ENCODE measurements around the gene XPNPEP2. TPM values are rescaled to one million over a fixed set of nuclear protein-coding genes. Genes with fewer than 3 reads are reported as not detected.

XPNPEP2 gene
- total and polyA plus RNA-seq, 2 experiments from 2014 or later = 0.65 to 0.74 TPM

DNA sequence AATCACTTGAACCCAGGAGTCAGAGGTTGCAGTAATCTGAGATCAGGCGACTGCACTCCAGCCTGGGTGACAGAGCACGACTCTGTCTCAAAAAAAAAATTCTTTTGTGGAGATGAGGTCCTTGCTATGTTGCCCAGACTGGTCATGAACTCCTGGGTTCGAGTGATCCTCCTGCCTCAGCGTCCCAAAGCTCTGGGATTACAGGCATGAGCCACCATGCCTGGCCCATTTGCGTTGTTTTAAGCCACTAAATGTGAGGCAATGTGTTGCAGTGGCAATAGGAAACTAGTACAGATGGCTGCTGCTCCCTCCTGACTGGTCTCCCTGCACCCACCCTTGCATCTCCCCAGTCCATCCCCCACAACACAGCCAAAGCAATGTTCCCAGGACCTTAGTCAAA lies 44.0 kb upstream of the XPNPEP2 start:
- Histone ChIP-seq H3K36me3 (ENCODE audit: low read depth) (no peaks in the 10 kb centered on the region), H3K4me1 (ENCODE audit: insufficient read depth) (no peaks in the 10 kb centered on the region), H3K9me2 (ENCODE audit: insufficient read depth) (no peaks in the 10 kb centered on the region), H3F3A (ENCODE audit: insufficient read depth) (no peaks in the 10 kb centered on the region), H2AFZ (no peak overlapping the region), H3K9me3 (ENCODE audit: low read depth) (no peaks in the 10 kb centered on the region), H3K79me2 (ENCODE audit: insufficient read depth) (no peaks in the 10 kb centered on the region), H3K4me2 (ENCODE audit: unreplicated experiment) (no peak overlapping the region), H3K4me3 (no peak overlapping the region), H3K27ac (no peak overlapping the region), H3K9ac (no peak overlapping the region), H4K20me1 (ENCODE audit: insufficient read depth) (no peaks in the 10 kb centered on the region), H3K27me3 (replicated peaks; ENCODE audit: insufficient read depth) (no peaks in the 10 kb centered on the region)
- in situ Hi-C loops (cut with MboI) = no loop called here
- 74 to 90% methylated on average over 5 of the region's 5 CpGs for WGBS, 2 experiments (ENCODE audit: low coverage in 1 of 2, low lambda C conversion rate in 2 of 2, missing lambda C conversion rate in 2 of 2)
- DNase-seq = no peak
- TF ChIP-seq EZH2phosphoT487 (IDR thresholded peaks at IDR 0.05; ENCODE audit: insufficient read depth, low read depth) = no peak
- no peak for TF ChIP-seq EZH2 (IDR thresholded peaks at IDR 0.05; ENCODE audit: insufficient read depth, poor library complexity, severe bottlenecking)

DNA sequence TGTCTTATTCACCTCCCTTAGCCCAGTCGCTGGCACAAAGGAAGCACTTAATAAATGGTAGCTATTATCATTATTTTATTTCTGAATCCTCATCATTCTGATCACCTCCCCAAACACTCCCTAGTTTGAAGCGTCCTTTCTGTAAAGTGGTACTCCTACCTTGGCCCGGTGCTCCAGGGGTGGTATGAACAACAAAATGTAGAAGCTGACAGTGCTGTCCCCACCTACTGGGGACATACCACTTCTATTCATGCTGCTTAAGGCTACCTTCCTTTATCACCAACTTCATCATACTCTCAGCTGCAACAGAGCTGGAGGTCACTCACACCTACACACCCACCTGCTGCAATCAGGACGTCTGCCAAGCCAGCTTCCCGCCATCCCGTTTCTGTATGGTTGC lies 43.2 kb upstream of the XPNPEP2 start:
- Histone ChIP-seq H3K4me2 (ENCODE audit: unreplicated experiment) (no peak overlapping the region), H3K9me3 (ENCODE audit: low read depth) (no peaks in the 10 kb centered on the region), H3K79me2 (ENCODE audit: insufficient read depth) (no peaks in the 10 kb centered on the region), H3K9me2 (ENCODE audit: insufficient read depth) (no peaks in the 10 kb centered on the region), H4K20me1 (ENCODE audit: insufficient read depth) (no peaks in the 10 kb centered on the region), H3K27ac (no peak overlapping the region), H2AFZ (no peak overlapping the region), H3F3A (ENCODE audit: insufficient read depth) (no peaks in the 10 kb centered on the region), H3K9ac (no peak overlapping the region), H3K4me3 (no peak overlapping the region), H3K36me3 (ENCODE audit: low read depth) (no peaks in the 10 kb centered on the region), H3K4me1 (ENCODE audit: insufficient read depth) (no peaks in the 10 kb centered on the region), H3K27me3 (replicated peaks; ENCODE audit: insufficient read depth) (no peaks in the 10 kb centered on the region)
- DNase-seq = no peak
- in situ Hi-C loops (cut with MboI) = no loop called here
- TF ChIP-seq EZH2phosphoT487 (IDR thresholded peaks at IDR 0.05; ENCODE audit: insufficient read depth, low read depth) = no peak
- TF ChIP-seq EZH2 (IDR thresholded peaks at IDR 0.05; ENCODE audit: insufficient read depth, poor library complexity, severe bottlenecking) = no peak
- 71 to 82% methylated on average over 4 to 6 of the region's 6 CpGs for WGBS, 2 experiments (ENCODE audit: low coverage in 1 of 2, low lambda C conversion rate in 2 of 2, missing lambda C conversion rate in 2 of 2)

DNA sequence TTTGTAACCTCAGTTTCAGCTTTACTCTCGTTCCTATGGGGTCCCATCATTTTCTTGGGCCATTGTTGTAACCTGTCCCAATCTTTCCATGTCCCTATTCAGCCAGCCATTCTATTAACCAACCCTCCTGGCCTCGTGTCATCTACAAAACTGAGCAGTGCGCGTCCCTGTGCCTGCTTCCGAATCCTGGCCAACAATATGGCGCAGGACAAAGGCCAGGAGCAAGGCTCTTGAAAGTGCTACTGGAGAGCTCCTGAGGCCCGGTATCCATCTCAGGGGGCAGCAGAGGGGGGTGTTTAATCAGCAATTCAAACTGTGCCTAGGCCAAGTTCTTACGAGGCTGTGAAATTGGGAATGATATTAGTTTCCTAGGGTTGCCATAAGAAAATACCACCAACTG lies 42.8 kb upstream of the XPNPEP2 start:
- H3K9me3 ChIP-seq (ENCODE audit: low read depth) = no peaks in the 10 kb centered on the region
- WGBS, 2 experiments (ENCODE audit: low coverage in 1 of 2, low lambda C conversion rate in 2 of 2, missing lambda C conversion rate in 2 of 2) = 85 to 92% methylated on average over 7 to 8 of the region's 8 CpGs

GRCh38 chrX:129696463-129697155 lies 42.2 kb upstream of the XPNPEP2 start:
- in situ Hi-C loops (cut with MboI) = no loop called here
- H3K27me3 ChIP-seq (replicated peaks; ENCODE audit: insufficient read depth) = no peaks in the 10 kb centered on the region
- H3K36me3 ChIP-seq (ENCODE audit: low read depth) = no peaks in the 10 kb centered on the region
- H3K4me3 ChIP-seq = no peak overlapping the region
- H3K9me3 ChIP-seq (ENCODE audit: low read depth) = no peaks in the 10 kb centered on the region
- no peak for TF ChIP-seq EZH2phosphoT487 (IDR thresholded peaks at IDR 0.05; ENCODE audit: insufficient read depth, low read depth)
- TF ChIP-seq EZH2 (IDR thresholded peaks at IDR 0.05; ENCODE audit: insufficient read depth, poor library complexity, severe bottlenecking) = no peak
- H4K20me1 ChIP-seq (ENCODE audit: insufficient read depth) = no peaks in the 10 kb centered on the region
- DNase-seq = no peak
- no peak overlapping the region for H3K4me2 ChIP-seq (ENCODE audit: unreplicated experiment)
- no peak overlapping the region for H3K27ac ChIP-seq
- H3K79me2 ChIP-seq (ENCODE audit: insufficient read depth) = no peaks in the 10 kb centered on the region
- no peak overlapping the region for H2AFZ ChIP-seq
- 64 to 68% methylated on average over 7 to 8 of the region's 8 CpGs for WGBS, 2 experiments (ENCODE audit: low coverage in 1 of 2, low lambda C conversion rate in 2 of 2, missing lambda C conversion rate in 2 of 2)
- no peaks in the 10 kb centered on the region for H3K9me2 ChIP-seq (ENCODE audit: insufficient read depth)
- H3K4me1 ChIP-seq (ENCODE audit: insufficient read depth) = no peaks in the 10 kb centered on the region
- no peak overlapping the region for H3K9ac ChIP-seq
- H3F3A ChIP-seq (ENCODE audit: insufficient read depth) = no peaks in the 10 kb centered on the region

More for the DNA sequence above, 42.8 kb upstream of the XPNPEP2 start:
- H2AFZ ChIP-seq = no peak overlapping the region
- no peaks in the 10 kb centered on the region for H3K4me1 ChIP-seq (ENCODE audit: insufficient read depth)
- no peaks in the 10 kb centered on the region for H3F3A ChIP-seq (ENCODE audit: insufficient read depth)
- DNase-seq = no peak
- no peaks in the 10 kb centered on the region for H3K27me3 ChIP-seq (replicated peaks; ENCODE audit: insufficient read depth)
- H3K27ac ChIP-seq = no peak overlapping the region
- no peaks in the 10 kb centered on the region for H3K36me3 ChIP-seq (ENCODE audit: low read depth)
- H3K9ac ChIP-seq = no peak overlapping the region
- no peaks in the 10 kb centered on the region for H4K20me1 ChIP-seq (ENCODE audit: insufficient read depth)
- in situ Hi-C loops (cut with MboI) = no loop called here
- H3K9me2 ChIP-seq (ENCODE audit: insufficient read depth) = no peaks in the 10 kb centered on the region
- TF ChIP-seq EZH2phosphoT487 (IDR thresholded peaks at IDR 0.05; ENCODE audit: insufficient read depth, low read depth) (no peak), EZH2 (IDR thresholded peaks at IDR 0.05; ENCODE audit: insufficient read depth, poor library complexity, severe bottlenecking) (no peak)
- H3K4me3 ChIP-seq = no peak overlapping the region
- no peak overlapping the region for H3K4me2 ChIP-seq (ENCODE audit: unreplicated experiment)
- H3K79me2 ChIP-seq (ENCODE audit: insufficient read depth) = no peaks in the 10 kb centered on the region
